Ectodermal cell (in vitro differentiated cells): ENCODE measurements around the gene WWOX.

Source experiments
- H3K27ac ChIP-seq: 2 replicates; pipeline ENCODE4 v1.7.0; 2013; ENCODE audit warnings: mild to moderate bottlenecking, low read depth, low read length; ENCODE audit not compliant: insufficient read depth, poor library complexity, severe bottlenecking
- H3K27me3 ChIP-seq: 2 replicates; pipeline ENCODE4 v1.7.0; 2013; ENCODE audit warnings: mild to moderate bottlenecking, low read length; ENCODE audit not compliant: insufficient read depth, control insufficient read depth, poor library complexity, severe bottlenecking
- H3K36me3 ChIP-seq: one replicate; pipeline ENCODE4 v1.7.0; 2013; ENCODE audit warnings: low read length; ENCODE audit not compliant: control insufficient read depth, insufficient read depth
- H3K4me1 ChIP-seq: one replicate; pipeline ENCODE4 v1.7.0; 2013; ENCODE audit warnings: low read length; ENCODE audit not compliant: control insufficient read depth, insufficient read depth
- H3K4me3 ChIP-seq: 2 replicates; pipeline ENCODE4 v1.7.0; 2013; ENCODE audit warnings: low read depth, low read length, control low read depth; ENCODE audit not compliant: insufficient read depth
- H3K9me3 ChIP-seq: 2 replicates; pipeline ENCODE4 v1.7.0; 2013; ENCODE audit warnings: mild to moderate bottlenecking, low read length, moderate library complexity; ENCODE audit not compliant: control insufficient read depth
- WGBS, 2 experiments: methylation state at CpG; one replicate each; pipeline ENCODE4 v1.1.7; 2013; ENCODE audit warnings: missing lambda C conversion rate in 2 of 2; 5-methylcytosine and 5-hydroxymethylcytosine counted together

WWOX gene

DNA sequence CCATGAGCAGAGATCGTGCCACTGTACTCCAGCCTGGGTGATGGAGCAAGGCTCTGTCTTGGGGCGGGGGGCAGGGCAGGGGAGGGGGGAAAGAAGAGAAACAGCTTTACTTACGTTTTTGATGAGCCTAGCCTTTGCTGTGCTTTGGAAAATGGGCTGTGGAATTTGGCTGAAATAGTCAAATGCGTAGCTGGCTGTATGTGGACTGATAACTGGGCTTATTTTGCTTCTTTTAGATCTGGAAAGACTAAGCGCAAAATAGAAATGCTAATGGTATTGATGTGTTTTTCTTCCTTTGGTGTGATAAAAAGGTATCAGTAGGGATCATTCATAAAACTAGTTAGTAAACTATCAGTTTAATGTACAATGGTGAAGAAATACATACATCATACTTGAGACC lies 346.4 kb downstream of the WWOX start:
- no peak overlapping the region for H3K4me3 ChIP-seq
- no peaks in the 10 kb centered on the region for H3K36me3 ChIP-seq
- peaks cover 8% of the 10 kb centered on the region for H3K4me1 ChIP-seq
- no peaks in the 10 kb centered on the region for H3K9me3 ChIP-seq
- WGBS, 2 experiments = 88 to 93% methylated on average over 5 of the region's 5 CpGs
- no peak overlapping the region for H3K27ac ChIP-seq
- H3K27me3 ChIP-seq = no peaks in the 10 kb centered on the region

- no peaks in the 10 kb centered on the region for H3K27me3 ChIP-seq
- WGBS, 2 experiments = 90 to 96% methylated on average over 3 to 4 of the region's 5 CpGs
- H3K4me1 ChIP-seq = peaks cover 8% of the 10 kb centered on the region
- H3K9me3 ChIP-seq = no peaks in the 10 kb centered on the region
- no peak overlapping the region for H3K27ac ChIP-seq
- no peaks in the 10 kb centered on the region for H3K36me3 ChIP-seq
- no peak overlapping the region for H3K4me3 ChIP-seq
These were observed 347.0 kb downstream of the WWOX start for GRCh38 chr16:78446486-78446885.

GRCh38 chr16:78446992-78447563 lies 347.6 kb downstream of the WWOX start:
- Histone ChIP-seq H3K36me3 (no peaks in the 10 kb centered on the region), H3K27ac (no peak overlapping the region), H3K4me3 (no peak overlapping the region), H3K4me1 (peaks cover 8% of the 10 kb centered on the region), H3K9me3 (no peaks in the 10 kb centered on the region), H3K27me3 (no peaks in the 10 kb centered on the region)
- WGBS, 2 experiments = 90 to 100% methylated on average over 2 of the region's 2 CpGs

DNA sequence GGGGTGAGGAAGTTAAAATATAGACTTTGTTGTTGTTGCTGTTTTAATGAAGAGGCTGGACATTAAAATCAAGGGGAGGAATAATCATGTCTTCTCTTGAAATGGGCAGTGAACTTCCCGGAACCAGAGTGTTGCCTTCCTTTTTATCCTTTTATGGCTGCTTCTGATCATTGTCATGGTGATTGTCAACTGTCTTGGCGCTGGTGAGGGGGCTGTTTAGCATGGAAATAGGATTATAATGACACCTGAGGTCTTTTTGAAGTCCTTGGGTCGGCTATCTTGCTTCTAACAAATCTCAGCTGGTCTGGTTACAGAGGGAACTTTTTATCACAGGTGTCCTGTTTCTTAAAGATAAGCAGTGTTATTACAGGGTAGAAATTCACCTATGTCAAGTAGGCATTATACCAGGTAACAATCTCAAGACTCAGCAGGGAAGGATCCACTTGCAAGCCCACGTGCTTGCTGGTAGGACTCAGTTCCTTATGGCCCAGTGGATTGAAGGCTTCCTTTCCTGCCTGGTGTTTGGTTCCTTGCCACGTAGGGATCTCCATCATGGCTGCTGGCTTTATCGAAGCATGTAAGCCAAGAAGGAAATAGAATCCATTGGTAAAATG lies 349.3 kb downstream of the WWOX start:
- H3K36me3 ChIP-seq = no peaks in the 10 kb centered on the region
- no peak overlapping the region for H3K27ac ChIP-seq
- WGBS, 2 experiments = 44 to 45% methylated on average over 6 of the region's 6 CpGs

GRCh38 chr16:78450255-78450654 lies 350.8 kb downstream of the WWOX start:
- Histone ChIP-seq H3K9me3 (no peaks in the 10 kb centered on the region), H3K27me3 (no peaks in the 10 kb centered on the region), H3K36me3 (no peaks in the 10 kb centered on the region), H3K4me1 (no peaks in the 10 kb centered on the region), H3K4me3 (no peak overlapping the region), H3K27ac (no peak overlapping the region)
- 97 to 100% methylated on average over 2 of the region's 2 CpGs for WGBS, 2 experiments

More for the DNA sequence above, 349.3 kb downstream of the WWOX start:
- H3K27me3 ChIP-seq = no peaks in the 10 kb centered on the region
- no peaks in the 10 kb centered on the region for H3K4me1 ChIP-seq
- H3K4me3 ChIP-seq = no peak overlapping the region
- H3K9me3 ChIP-seq = no peaks in the 10 kb centered on the region

- Histone ChIP-seq H3K27me3 (no peaks in the 10 kb centered on the region), H3K4me1 (peaks cover 9% of the 10 kb centered on the region), H3K27ac (no peak overlapping the region), H3K9me3 (no peaks in the 10 kb centered on the region), H3K36me3 (no peaks in the 10 kb centered on the region), H3K4me3 (no peak overlapping the region)
- 89 to 94% methylated on average over 5 of the region's 5 CpGs for WGBS, 2 experiments
These were observed 352.6 kb downstream of the WWOX start for GRCh38 chr16:78452025-78452555.

DNA sequence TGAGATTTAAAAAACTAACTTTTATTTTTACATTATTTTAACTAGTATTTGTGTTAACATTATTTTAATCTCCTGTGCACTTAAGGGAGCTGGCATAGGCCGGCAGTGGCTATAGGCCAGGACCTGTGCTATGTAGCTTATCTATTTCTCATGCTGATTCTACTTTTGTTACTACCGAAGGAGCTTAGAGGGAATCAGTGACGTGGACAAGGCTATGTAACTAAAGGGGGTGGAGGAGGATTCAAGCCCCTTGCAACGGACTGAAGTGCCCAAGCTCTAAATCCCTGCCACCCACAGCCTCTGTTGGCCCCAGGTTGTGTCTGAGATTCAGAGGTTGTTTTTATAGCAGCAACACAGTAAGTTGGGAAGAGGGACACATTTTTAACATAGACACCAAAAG lies 356.4 kb downstream of the WWOX start:
- 9 to 17% methylated on average over 4 of the region's 4 CpGs for WGBS, 2 experiments
- no peaks in the 10 kb centered on the region for H3K27me3 ChIP-seq
- H3K36me3 ChIP-seq = no peaks in the 10 kb centered on the region
- no peak overlapping the region for H3K27ac ChIP-seq
- no peaks in the 10 kb centered on the region for H3K9me3 ChIP-seq
- no peak overlapping the region for H3K4me3 ChIP-seq
- H3K4me1 ChIP-seq = peaks cover 9% of the 10 kb centered on the region

- Histone ChIP-seq H3K9me3 (no peaks in the 10 kb centered on the region), H3K27ac (no peak overlapping the region), H3K4me3 (no peak overlapping the region), H3K36me3 (no peaks in the 10 kb centered on the region), H3K4me1 (peaks cover 26% of the 10 kb centered on the region), H3K27me3 (no peaks in the 10 kb centered on the region)
- WGBS, 2 experiments = 80 to 100% methylated on average over 1 to 2 of the region's 2 CpGs
These were observed 359.1 kb downstream of the WWOX start for GRCh38 chr16:78458588-78458987.

DNA sequence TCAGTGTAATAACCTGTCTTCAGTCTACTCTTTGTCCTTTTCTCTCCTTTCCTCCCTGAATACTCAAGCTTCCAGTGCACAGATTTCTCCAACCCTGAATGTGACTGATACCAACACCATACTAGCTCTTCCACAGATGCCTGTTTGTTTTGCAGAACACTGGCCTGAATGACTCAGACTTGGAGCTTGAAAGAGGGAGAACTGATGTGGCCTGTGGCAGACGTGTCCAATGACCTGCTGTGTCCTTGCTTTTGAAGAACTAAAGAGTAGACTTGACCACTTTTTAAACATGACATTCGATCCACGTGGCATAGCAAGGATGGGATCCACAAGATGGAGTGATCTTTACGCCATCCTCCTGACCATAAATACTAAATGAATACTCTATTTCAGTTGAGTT lies 361.0 kb downstream of the WWOX start:
- Histone ChIP-seq H3K27me3 (no peaks in the 10 kb centered on the region), H3K4me1 (peaks cover 26% of the 10 kb centered on the region), H3K9me3 (peaks cover 3% of the 10 kb centered on the region), H3K4me3 (no peak overlapping the region), H3K27ac (no peak overlapping the region), H3K36me3 (no peaks in the 10 kb centered on the region)
- WGBS, 2 experiments = 92% methylated on average over 4 of the region's 4 CpGs

DNA sequence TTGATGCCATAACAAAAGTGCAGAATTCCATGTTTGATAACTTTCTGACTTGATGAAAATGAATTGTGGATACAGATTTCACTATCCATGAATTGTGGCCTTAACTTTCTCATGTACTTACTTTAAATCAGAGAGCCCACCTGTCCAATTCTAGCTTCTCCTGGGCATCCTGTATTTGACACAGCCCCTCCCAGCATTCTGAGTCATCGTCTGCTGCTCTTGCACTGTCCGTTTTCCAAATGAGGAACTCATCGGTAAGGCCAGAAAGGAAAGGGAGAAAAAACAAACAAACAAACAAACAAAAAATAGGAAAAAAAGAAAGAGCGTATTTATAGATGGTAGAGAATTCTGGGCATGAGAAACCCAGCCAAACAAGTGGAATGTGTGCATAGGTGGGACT lies 361.6 kb downstream of the WWOX start:
- no peak overlapping the region for H3K27ac ChIP-seq
- WGBS, 2 experiments = 84 to 90% methylated on average over 2 to 3 of the region's 4 CpGs

More for the DNA sequence above, 361.6 kb downstream of the WWOX start:
- no peak overlapping the region for H3K4me3 ChIP-seq
- H3K9me3 ChIP-seq = peaks cover 4% of the 10 kb centered on the region
- H3K27me3 ChIP-seq = no peaks in the 10 kb centered on the region
- H3K4me1 ChIP-seq = peaks cover 19% of the 10 kb centered on the region
- no peaks in the 10 kb centered on the region for H3K36me3 ChIP-seq
